Lung (tissue), 12 donors: ENCODE data around the gene GPR137. TPM values are rescaled to one million over a fixed set of nuclear protein-coding genes. Genes with fewer than 3 reads are reported as not detected.
A peak's percentile ranks its signal among the peaks of the same experiment; 100 is the strongest.

Experiments used
- ATAC-seq: fragments of 200-7000 bp; cut with Tn5 transposase; one replicate; pipeline ENCODE4 v1.9.1; 2020; ENCODE audit warnings: moderate number of reproducible peaks; ENCODE audit not compliant: insufficient read depth, low FRiP score
- DNase-seq, 3 donors: peaks; one replicate each; pipeline ENCODE4 v3.0.0-alpha.2; 2013 to 2017
- H3K27ac ChIP-seq, 2 donors: one replicate each; pipeline ENCODE4 v1.5.1; 2013; ENCODE audit warnings: mild to moderate bottlenecking in 2 of 2, moderate library complexity in 2 of 2, control low read depth in 1 of 2, inconsistent platforms in 1 of 2, low read depth in 1 of 2, low read length in 1 of 2
- H3K27me3 ChIP-seq, 3 donors: one replicate each; pipeline ENCODE4 v1.5.1; 2013; ENCODE audit warnings: low read length in 2 of 3; ENCODE audit not compliant: control insufficient read depth in 3 of 3, insufficient read depth in 3 of 3
- H3K36me3 ChIP-seq, 4 donors: one replicate each; pipeline ENCODE4 v1.5.1; 2013; ENCODE audit warnings: low read length in 4 of 4, mild to moderate bottlenecking in 1 of 4, moderate library complexity in 1 of 4; ENCODE audit not compliant: control insufficient read depth in 4 of 4, insufficient read depth in 4 of 4
- H3K4me1 ChIP-seq, 5 donors: one replicate each; pipeline ENCODE4 v1.5.1; 2013; ENCODE audit warnings: low read length in 5 of 5, mild to moderate bottlenecking in 2 of 5, moderate library complexity in 1 of 5; ENCODE audit not compliant: control insufficient read depth in 5 of 5, insufficient read depth in 5 of 5
- H3K4me3 ChIP-seq: one replicate; pipeline ENCODE4 v1.5.1; 2013; ENCODE audit warnings: mild to moderate bottlenecking, control low read depth, moderate library complexity
- H3K9ac ChIP-seq, 2 donors: one replicate each; pipeline ENCODE4 v1.5.1; 2013; ENCODE audit warnings: low read length in 2 of 2, control low read depth in 1 of 2; ENCODE audit not compliant: insufficient read depth in 1 of 2
- H3K9me3 ChIP-seq, 4 donors: one replicate each; pipeline ENCODE4 v1.5.1; 2013; ENCODE audit warnings: low read length in 3 of 4, mild to moderate bottlenecking in 1 of 4, moderate library complexity in 1 of 4; ENCODE audit not compliant: control insufficient read depth in 4 of 4, insufficient read depth in 3 of 4
- WGBS, 2 donors: extraction: QIAGEN DNeasy Blood & Tissue Kit; methylation state at CpG; one replicate each; pipeline ENCODE4 v1.1.7; 2013; 5-methylcytosine and 5-hydroxymethylcytosine counted together
- polyA plus RNA-seq, 2 donors: library from polyadenylated mRNA; stranded (reverse); fragments of 200-250 nt; gene quantifications; one replicate each; pipeline ENCODE4 v1.2.1, GENCODE V29; 2013
- total RNA-seq, 2 donors: library from RNA; depleted of rRNA in 1 of 2; stranded (reverse); fragments of >200 nt in 1 of 2; gene quantifications; one replicate each; pipeline ENCODE4 v1.2.1, GENCODE V29; 2014 to 2021
- TF ChIP-seq, protein P1 (sequence below): IDR thresholded peaks from 2 replicates; pipeline ENCODE4 v1.5.1; 2012; ENCODE audit warnings: mild to moderate bottlenecking; ENCODE audit errors: control extremely low read depth, extremely low read depth
- donor health status: control.
- donor health status: control.
- donor health status: Bipolar disorder and iron deficiency.
- donor health status: healthy.
- donor health status: DM: yes; HTN: yes; CAD: no.

GPR137 gene
- total and polyA plus RNA-seq, 4 donors, result 14.5 to 59.1 (median 27.5) TPM

GRCh38 chr11:64244107-64244506, 41.5 kb upstream of the GPR137 start:
- Histone ChIP-seq H3K27me3 (no peaks in the 10 kb centered on the region), H3K9me3 (no peaks in the 10 kb centered on the region), H3K4me3 (no peak overlapping the region), H3K9ac (no peak overlapping the region), H3K36me3 (peaks cover 0 to 10% (median 1%) of the 10 kb centered on the region in 4 donors), H3K27ac (no peak overlapping the region), H3K4me1 (peaks cover 0 to 31% (median 17%) of the 10 kb centered on the region in 5 donors)
- DNase-seq (no peak), ATAC-seq (no peak)
- TF ChIP-seq, protein P1, sequence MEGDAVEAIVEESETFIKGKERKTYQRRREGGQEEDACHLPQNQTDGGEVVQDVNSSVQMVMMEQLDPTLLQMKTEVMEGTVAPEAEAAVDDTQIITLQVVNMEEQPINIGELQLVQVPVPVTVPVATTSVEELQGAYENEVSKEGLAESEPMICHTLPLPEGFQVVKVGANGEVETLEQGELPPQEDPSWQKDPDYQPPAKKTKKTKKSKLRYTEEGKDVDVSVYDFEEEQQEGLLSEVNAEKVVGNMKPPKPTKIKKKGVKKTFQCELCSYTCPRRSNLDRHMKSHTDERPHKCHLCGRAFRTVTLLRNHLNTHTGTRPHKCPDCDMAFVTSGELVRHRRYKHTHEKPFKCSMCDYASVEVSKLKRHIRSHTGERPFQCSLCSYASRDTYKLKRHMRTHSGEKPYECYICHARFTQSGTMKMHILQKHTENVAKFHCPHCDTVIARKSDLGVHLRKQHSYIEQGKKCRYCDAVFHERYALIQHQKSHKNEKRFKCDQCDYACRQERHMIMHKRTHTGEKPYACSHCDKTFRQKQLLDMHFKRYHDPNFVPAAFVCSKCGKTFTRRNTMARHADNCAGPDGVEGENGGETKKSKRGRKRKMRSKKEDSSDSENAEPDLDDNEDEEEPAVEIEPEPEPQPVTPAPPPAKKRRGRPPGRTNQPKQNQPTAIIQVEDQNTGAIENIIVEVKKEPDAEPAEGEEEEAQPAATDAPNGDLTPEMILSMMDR, result no peak
- WGBS, 2 donors, result 64 to 65% methylated on average over 5 of the region's 5 CpGs

DNA sequence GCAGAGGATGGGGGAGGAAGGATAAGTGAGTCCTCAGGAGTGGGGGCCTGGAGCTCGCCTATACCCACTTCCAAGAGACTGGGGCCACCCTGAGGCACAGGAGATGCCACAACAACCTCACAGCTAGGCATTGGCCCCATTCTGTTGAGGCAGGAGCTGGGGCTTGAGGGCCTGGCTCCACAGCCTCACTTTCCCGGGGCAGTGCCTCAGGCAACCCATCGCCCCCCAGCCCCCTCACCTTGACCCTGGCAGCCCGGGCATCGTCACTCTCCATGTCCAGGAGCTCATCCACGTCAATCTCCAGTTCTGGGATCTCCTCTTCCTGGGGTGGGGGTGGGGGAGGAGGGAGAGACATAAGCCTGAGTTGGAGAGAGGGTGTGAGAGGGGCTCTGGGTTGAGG, 40.7 kb upstream of the GPR137 start:
- Histone ChIP-seq H3K4me3 (no peak overlapping the region), H3K9ac (no peak overlapping the region), H3K27ac (peak overlapping the region; percentile 61 to 84), H3K27me3 (no peaks in the 10 kb centered on the region), H3K9me3 (no peaks in the 10 kb centered on the region), H3K36me3 (peaks cover 0 to 10% (median 1%) of the 10 kb centered on the region in 4 donors), H3K4me1 (peaks cover 0 to 29% (median 12%) of the 10 kb centered on the region in 5 donors)
- ATAC-seq, result no peak
- TF ChIP-seq, protein P1, result no peak
- WGBS, 2 donors, result 36 to 44% methylated on average over 6 of the region's 6 CpGs
- DNase-seq, result no peak

DNA sequence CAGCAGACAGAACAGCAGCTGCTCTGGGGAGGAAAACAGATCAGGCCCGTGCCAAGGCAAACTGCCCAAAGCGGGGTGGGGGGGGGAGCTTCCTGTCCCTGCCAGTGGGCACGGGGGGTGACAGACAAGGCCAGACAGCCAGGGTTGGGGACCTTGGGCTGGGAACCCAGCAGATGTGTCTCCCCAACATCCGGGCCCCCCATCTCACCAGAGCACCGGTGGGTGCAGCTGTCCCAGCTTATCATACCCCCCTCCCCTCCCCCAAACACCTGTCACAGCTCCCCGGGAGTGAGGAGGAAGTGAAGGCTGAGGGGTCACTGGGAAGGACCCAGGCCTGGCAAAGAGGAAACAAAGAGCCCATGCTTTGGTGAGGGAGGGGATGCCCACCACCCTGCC, 40.2 kb upstream of the GPR137 start:
- 0 to 1% methylated on average over 6 of the region's 6 CpGs for WGBS, 2 donors
- H3K4me1 ChIP-seq, result peaks cover 0 to 28% (median 8%) of the 10 kb centered on the region in 5 donors
- TF ChIP-seq, protein P1, result no peak
- peaks cover 0 to 10% (median 1%) of the 10 kb centered on the region in 4 donors for H3K36me3 ChIP-seq
- H3K9me3 ChIP-seq, result no peaks in the 10 kb centered on the region
- no peaks in the 10 kb centered on the region for H3K27me3 ChIP-seq
- DNase-seq (no peak), ATAC-seq (no peak)
- H3K9ac ChIP-seq, result no peak overlapping the region
- peak overlapping the region; percentile 61 to 84 for H3K27ac ChIP-seq
- peak overlapping the region; percentile 61 for H3K4me3 ChIP-seq
